ENCODE data around the gene AGO3.

AGO3 gene

GRCh38 chr1:36091141-36091540, 160.2 kb downstream of the AGO3 start:
- Histone ChIP-seq H4K20me1 (ENCODE audit: insufficient read depth, low read length) (no peaks in the 10 kb centered on the region), H3K9me3 (ENCODE audit: low read length) (no peaks in the 10 kb centered on the region), H3K9ac (ENCODE audit: low read length) (no peak overlapping the region), H3K4me1 (ENCODE audit: insufficient read depth, low read length, severe bottlenecking) (peaks cover 18% of the 10 kb centered on the region), H3K27ac (ENCODE audit: low read depth, low read length, poor library complexity, severe bottlenecking) (no peak overlapping the region), H3K79me2 (ENCODE audit: insufficient read depth, low read length) (no peaks in the 10 kb centered on the region), H2AFZ (ENCODE audit: low read length) (no peak overlapping the region), H3K4me2 (ENCODE audit: low read length) (no peak overlapping the region), H3K9me2 (ENCODE audit: low read depth, low read length) (no peaks in the 10 kb centered on the region), H3K27me3 (ENCODE audit: insufficient read depth, low read length) (no peaks in the 10 kb centered on the region), H3K36me3 (ENCODE audit: insufficient read depth, low read length) (peaks cover 53% of the 10 kb centered on the region), H3F3A (ENCODE audit: insufficient read depth, low read length) (no peaks in the 10 kb centered on the region), H3K4me3 (ENCODE audit: low read depth, low read length, poor library complexity, severe bottlenecking) (no peak overlapping the region)
- no peak for TF ChIP-seq CTCF (IDR thresholded peaks at IDR 0.05; ENCODE audit: low read length)
- TF ChIP-seq EZH2 (IDR thresholded peaks at IDR 0.05; ENCODE audit: borderline replicate concordance, low read length), result no peak

GRCh38 chr1:36091698-36092097, 160.8 kb downstream of the AGO3 start:
- Histone ChIP-seq H3K27ac (ENCODE audit: low read depth, low read length, poor library complexity, severe bottlenecking) (no peak overlapping the region), H3K4me3 (ENCODE audit: low read depth, low read length, poor library complexity, severe bottlenecking) (no peak overlapping the region), H3K4me1 (ENCODE audit: insufficient read depth, low read length, severe bottlenecking) (peaks cover 18% of the 10 kb centered on the region), H3K9me3 (ENCODE audit: low read length) (no peaks in the 10 kb centered on the region), H4K20me1 (ENCODE audit: insufficient read depth, low read length) (no peaks in the 10 kb centered on the region), H2AFZ (ENCODE audit: low read length) (no peak overlapping the region), H3K27me3 (ENCODE audit: insufficient read depth, low read length) (no peaks in the 10 kb centered on the region), H3K4me2 (ENCODE audit: low read length) (no peak overlapping the region), H3K36me3 (ENCODE audit: insufficient read depth, low read length) (peaks cover 56% of the 10 kb centered on the region), H3K9ac (ENCODE audit: low read length) (no peak overlapping the region), H3K79me2 (ENCODE audit: insufficient read depth, low read length) (no peaks in the 10 kb centered on the region), H3F3A (ENCODE audit: insufficient read depth, low read length) (no peaks in the 10 kb centered on the region), H3K9me2 (ENCODE audit: low read depth, low read length) (no peaks in the 10 kb centered on the region)
- TF ChIP-seq CTCF (IDR thresholded peaks at IDR 0.05; ENCODE audit: low read length) (no peak), EZH2 (IDR thresholded peaks at IDR 0.05; ENCODE audit: borderline replicate concordance, low read length) (no peak)

GRCh38 chr1:36092166-36092797, 161.4 kb downstream of the AGO3 start:
- H3K27ac ChIP-seq (ENCODE audit: low read depth, low read length, poor library complexity, severe bottlenecking), result no peak overlapping the region
- peaks cover 56% of the 10 kb centered on the region for H3K36me3 ChIP-seq (ENCODE audit: insufficient read depth, low read length)
- no peak overlapping the region for H3K9ac ChIP-seq (ENCODE audit: low read length)
- no peaks in the 10 kb centered on the region for H3K79me2 ChIP-seq (ENCODE audit: insufficient read depth, low read length)
- H3K4me2 ChIP-seq (ENCODE audit: low read length), result no peak overlapping the region
- H3K4me3 ChIP-seq (ENCODE audit: low read depth, low read length, poor library complexity, severe bottlenecking), result no peak overlapping the region
- H3K9me2 ChIP-seq (ENCODE audit: low read depth, low read length), result no peaks in the 10 kb centered on the region
- H3F3A ChIP-seq (ENCODE audit: insufficient read depth, low read length), result no peaks in the 10 kb centered on the region
- no peaks in the 10 kb centered on the region for H4K20me1 ChIP-seq (ENCODE audit: insufficient read depth, low read length)
- H2AFZ ChIP-seq (ENCODE audit: low read length), result no peak overlapping the region
- no peaks in the 10 kb centered on the region for H3K9me3 ChIP-seq (ENCODE audit: low read length)
- H3K27me3 ChIP-seq (ENCODE audit: insufficient read depth, low read length), result no peaks in the 10 kb centered on the region
- peaks cover 18% of the 10 kb centered on the region for H3K4me1 ChIP-seq (ENCODE audit: insufficient read depth, low read length, severe bottlenecking)
- TF ChIP-seq CTCF (IDR thresholded peaks at IDR 0.05; ENCODE audit: low read length) (no peak), EZH2 (IDR thresholded peaks at IDR 0.05; ENCODE audit: borderline replicate concordance, low read length) (no peak)
